T-helper 1 cell treated with Interleukin-12 subunit alpha and Interleukin-12 subunit beta and Interleukin-4 antibody, amounts not matched to agents 30 μg/mL and 1 μg/mL, for 36 hours (primary cell): Measurements from ENCODE around the gene BANF2.

Experiments
- H3K27ac Mint-ChIP-seq: one replicate; pipeline ENCODE4 v1.8.0; 2021; ENCODE audit warnings: mild to moderate bottlenecking, mixed read lengths
- H3K27me3 Mint-ChIP-seq: one replicate; pipeline ENCODE4 v1.8.0; 2021; ENCODE audit warnings: low read depth, mixed read lengths
- H3K36me3 Mint-ChIP-seq: one replicate; pipeline ENCODE4 v1.8.0; 2021; ENCODE audit warnings: low read depth, mixed read lengths
- H3K4me1 Mint-ChIP-seq: one replicate; pipeline ENCODE4 v1.8.0; 2021; ENCODE audit warnings: low read depth, mixed read lengths
- H3K4me3 Mint-ChIP-seq: one replicate; pipeline ENCODE4 v1.8.0; 2021; ENCODE audit warnings: mild to moderate bottlenecking, moderate library complexity, mixed read lengths
- H3K9me3 Mint-ChIP-seq: one replicate; pipeline ENCODE4 v1.8.0; 2021; ENCODE audit warnings: mixed read lengths

Gene BANF2

GRCh38 chr20:17782768-17783167, 83.0 kb downstream of the BANF2 start:
- Mint-ChIP-seq H3K27me3 (peaks cover 5% of the 10 kb centered on the region), H3K4me1 (no peaks in the 10 kb centered on the region), H3K27ac (no peak overlapping the region), H3K36me3 (no peaks in the 10 kb centered on the region), H3K4me3 (no peak overlapping the region), H3K9me3 (peaks cover 4% of the 10 kb centered on the region)

DNA sequence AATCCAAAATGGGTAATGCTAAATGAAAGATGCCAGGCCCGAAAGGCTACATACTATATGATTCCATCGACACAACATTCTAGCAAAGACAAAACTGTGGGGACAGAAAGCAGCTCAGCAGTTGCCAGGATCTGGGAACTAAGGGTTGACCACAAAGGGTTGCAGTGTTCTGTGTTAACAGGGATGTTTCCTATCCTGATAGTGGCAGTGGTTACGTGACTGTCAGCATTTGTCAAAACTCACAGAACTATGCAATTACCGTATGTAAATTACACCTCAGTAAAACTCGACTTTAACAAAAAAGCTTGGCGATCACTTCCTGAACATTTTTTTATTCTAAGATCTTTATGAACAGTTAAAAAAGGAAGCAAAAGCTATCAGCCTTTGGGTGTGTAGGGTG, 83.9 kb downstream of the BANF2 start:
- Mint-ChIP-seq H3K4me3 (no peak overlapping the region), H3K27ac (no peak overlapping the region), H3K36me3 (no peaks in the 10 kb centered on the region), H3K27me3 (peaks cover 5% of the 10 kb centered on the region), H3K9me3 (no peaks in the 10 kb centered on the region), H3K4me1 (no peaks in the 10 kb centered on the region)

GRCh38 chr20:17785007-17785406, 85.2 kb downstream of the BANF2 start:
- H3K27me3 Mint-ChIP-seq = peaks cover 5% of the 10 kb centered on the region
- no peaks in the 10 kb centered on the region for H3K4me1 Mint-ChIP-seq
- H3K27ac Mint-ChIP-seq = no peak overlapping the region
- no peaks in the 10 kb centered on the region for H3K36me3 Mint-ChIP-seq
- H3K9me3 Mint-ChIP-seq = no peaks in the 10 kb centered on the region
- no peak overlapping the region for H3K4me3 Mint-ChIP-seq
